Measurements from ENCODE around the gene CFAP157. TPM values are rescaled to one million over a fixed set of nuclear protein-coding genes. Genes with fewer than 3 reads are reported as not detected.

Gene CFAP157
- total and polyA plus RNA-seq, 7 donors = 0.12 TPM; not detected in 6

GRCh38 chr9:127746959-127747569 is 40.3 kb downstream of the CFAP157 start:
- H3K4me1 ChIP-seq = peaks cover 0 to 9% (median 5%) of the 10 kb centered on the region in 4 donors
- H3K4me3 ChIP-seq = no peak overlapping the region
- H3K27me3 ChIP-seq = peaks cover 4 to 43% (median 20%) of the 10 kb centered on the region in 3 donors
- 40 to 70% methylated on average over 15 of the region's 15 CpGs for WGBS, 2 donors
- DNase-seq = no peak
- no peaks in the 10 kb centered on the region for H3K36me3 ChIP-seq
- intact Hi-C loops (cut with DNase I) = no loop called here
- H3K9me3 ChIP-seq = no peaks in the 10 kb centered on the region
- TF ChIP-seq CTCF (IDR thresholded peaks at IDR 0.05) (no peak), POLR2A (IDR thresholded peaks at IDR 0.05) (no peak), EP300 (IDR thresholded peaks at IDR 0.05) (no peak), POLR2AphosphoS5 (IDR thresholded peaks at IDR 0.05) (no peak)
- no peak overlapping the region for H3K27ac ChIP-seq

GRCh38 chr9:127749090-127749787 is 42.5 kb downstream of the CFAP157 start:
- no peaks in the 10 kb centered on the region for H3K36me3 ChIP-seq
- no peak for DNase-seq

GRCh38 chr9:127751269-127752054 is 44.7 kb downstream of the CFAP157 start:
- intact Hi-C loops (cut with DNase I) = no loop called here
- Histone ChIP-seq H3K27ac (no peak overlapping the region), H3K9me3 (no peaks in the 10 kb centered on the region), H3K36me3 (no peaks in the 10 kb centered on the region), H3K4me1 (peaks cover 0 to 14% (median 13%) of the 10 kb centered on the region in 4 donors), H3K27me3 (peaks cover 16 to 59% (median 45%) of the 10 kb centered on the region in 3 donors), H3K4me3 (no peak overlapping the region)
- no peak for DNase-seq
- TF ChIP-seq POLR2A (IDR thresholded peaks at IDR 0.05) = no peak
- TF ChIP-seq CTCF (IDR thresholded peaks at IDR 0.05) = no peak
- no peak for TF ChIP-seq POLR2AphosphoS5 (IDR thresholded peaks at IDR 0.05)
- no peak for TF ChIP-seq EP300 (IDR thresholded peaks at IDR 0.05)
- 16 to 63% methylated on average over 10 of the region's 10 CpGs for WGBS, 2 donors

More at GRCh38 chr9:127749090-127749787, 42.5 kb downstream of the CFAP157 start:
- WGBS, 2 donors = 91 to 93% methylated on average over 26 of the region's 26 CpGs
- Histone ChIP-seq H3K9me3 (no peaks in the 10 kb centered on the region), H3K4me3 (no peak overlapping the region), H3K4me1 (peaks cover 0 to 3% (median 2%) of the 10 kb centered on the region in 4 donors), H3K27me3 (peaks cover 4 to 43% (median 24%) of the 10 kb centered on the region in 3 donors), H3K27ac (no peak overlapping the region)
- TF ChIP-seq EP300 (IDR thresholded peaks at IDR 0.05) (no peak), POLR2AphosphoS5 (IDR thresholded peaks at IDR 0.05) (no peak), POLR2A (IDR thresholded peaks at IDR 0.05) (no peak), CTCF (IDR thresholded peaks at IDR 0.05) (no peak)
- intact Hi-C loops (cut with DNase I) = no loop called here

- no peaks in the 10 kb centered on the region for H3K36me3 ChIP-seq
- TF ChIP-seq EP300 (IDR thresholded peaks at IDR 0.05) (no peak), POLR2A (IDR thresholded peaks at IDR 0.05) (no peak), CTCF (IDR thresholded peaks at IDR 0.05) (no peak), POLR2AphosphoS5 (IDR thresholded peaks at IDR 0.05) (no peak)
- peaks cover 16 to 74% (median 45%) of the 10 kb centered on the region in 3 donors for H3K27me3 ChIP-seq
- intact Hi-C loops (cut with DNase I) = no loop called here
- H3K9me3 ChIP-seq = no peaks in the 10 kb centered on the region
- 45 to 80% methylated on average over 8 of the region's 8 CpGs for WGBS, 2 donors
- peaks cover 0 to 14% (median 13%) of the 10 kb centered on the region in 4 donors for H3K4me1 ChIP-seq
- no peak overlapping the region for H3K27ac ChIP-seq
- DNase-seq = no peak
- no peak overlapping the region for H3K4me3 ChIP-seq
Measured at GRCh38 chr9:127753148-127753547, 46.4 kb downstream of the CFAP157 start.
